NCI-H146 treated with DMSO at 0.1 percent for 48 hours (cell line): ENCODE results near the gene RNASEH2B.

Experiments used
- DNase-seq: peaks from one replicate; lab custom pipeline; 2025; ENCODE audit not compliant: unreplicated experiment; lab: John Stamatoyannopoulos, UW

Gene RNASEH2B

GRCh38 chr13:50909605-50910484 lies at the start of gene RNASEH2B:
RNASEH2B (plus strand) TSS chr13:50909791; CDS start chr13:50910077, 286 bp downstream.
- peak; percentile 63 for DNase-seq

- no peak for DNase-seq
Measured at GRCh38 chr13:50864492-50864891, 45.1 kb upstream of the RNASEH2B start.

GRCh38 chr13:50866817-50867636 lies 42.6 kb upstream of the RNASEH2B start:
- DNase-seq: no peak

- DNase-seq: no peak
Measured at GRCh38 chr13:50867637-50867945, 42.0 kb upstream of the RNASEH2B start.

GRCh38 chr13:50871405-50871804 lies 38.2 kb upstream of the RNASEH2B start:
- no peak for DNase-seq

GRCh38 chr13:50873467-50873866 lies 36.1 kb upstream of the RNASEH2B start:
- no peak for DNase-seq

- no peak for DNase-seq
Measured at GRCh38 chr13:50873991-50874390, 35.6 kb upstream of the RNASEH2B start.

GRCh38 chr13:50882816-50883435 lies 26.7 kb upstream of the RNASEH2B start:
- no peak for DNase-seq

GRCh38 chr13:50883728-50884127 lies 25.9 kb upstream of the RNASEH2B start:
- no peak for DNase-seq

- no peak for DNase-seq
Measured at GRCh38 chr13:50884265-50884664, 25.3 kb upstream of the RNASEH2B start.

GRCh38 chr13:50887151-50887550 lies 22.4 kb upstream of the RNASEH2B start:
- no peak for DNase-seq

GRCh38 chr13:50888362-50888761 lies 21.2 kb upstream of the RNASEH2B start:
- no peak for DNase-seq

- DNase-seq: no peak
Measured at GRCh38 chr13:50889317-50889716, 20.3 kb upstream of the RNASEH2B start.

- no peak for DNase-seq
Measured at GRCh38 chr13:50891206-50891605, 18.4 kb upstream of the RNASEH2B start.

GRCh38 chr13:50892210-50892944 lies 17.2 kb upstream of the RNASEH2B start:
- DNase-seq: no peak

GRCh38 chr13:50893211-50893852 lies 16.3 kb upstream of the RNASEH2B start:
- no peak for DNase-seq

- no peak for DNase-seq
Measured at GRCh38 chr13:50894012-50894411, 15.6 kb upstream of the RNASEH2B start.

- DNase-seq: no peak
Measured at GRCh38 chr13:50894504-50894903, 15.1 kb upstream of the RNASEH2B start.

- no peak for DNase-seq
Measured at GRCh38 chr13:50898338-50898737, 11.3 kb upstream of the RNASEH2B start.

GRCh38 chr13:50901701-50902100 lies 7.9 kb upstream of the RNASEH2B start:
- DNase-seq: no peak

GRCh38 chr13:50905256-50905655 lies 4.3 kb upstream of the RNASEH2B start:
- DNase-seq: no peak
